OCI-LY7 (cell line): ENCODE results near the gene MLN. TPM values are rescaled to one million over a fixed set of nuclear protein-coding genes. Genes with fewer than 3 reads are reported as not detected.

Experiments
- BruUV-seq: library from RNA; stranded (reverse); fragments of 400-500 nt; replicated peaks from 2 replicates; lab custom pipeline; 2021; lab: Mats Ljungman, UMichigan
- CTCF ChIA-PET: fragments of 300-600 bp; sonication (Branson Sonifier 250); formaldehyde crosslinking; loops from one replicate; lab custom pipeline; 2022; ENCODE audit warnings: antibody characterized with exemption; ENCODE audit not compliant: unreplicated experiment; lab: Charles Lee
- POLR2A ChIA-PET: fragments of 300-600 bp; sonication (Branson Sonifier 250); formaldehyde crosslinking; loops from one replicate; lab custom pipeline; 2022; ENCODE audit warnings: antibody characterized with exemption; lab: Charles Lee
- DNase-seq: peaks from one replicate; pipeline ENCODE4 v3.0.0-alpha.2; 2015; ENCODE audit warnings: low spot score
- H2AFZ ChIP-seq: fragments of 200-600 bp; sonication (generic), shearing (Covaris generic); 2 replicates; pipeline ENCODE4 v1.6.1; 2014; ENCODE audit warnings: mild to moderate bottlenecking, antibody characterized with exemption, low read length, moderate library complexity
- H3K27ac ChIP-seq: fragments of 200-600 bp; sonication (generic); 2 replicates; pipeline ENCODE4 v1.5.1; 2014; ENCODE audit warnings: mixed run types, low read depth, mild to moderate bottlenecking, moderate library complexity, low read length, inconsistent platforms; ENCODE audit not compliant: poor library complexity, severe bottlenecking
- H3K36me3 ChIP-seq: fragments of 200-600 bp; sonication (generic); 2 replicates; pipeline ENCODE4 v1.6.1; 2014; ENCODE audit warnings: mild to moderate bottlenecking, antibody characterized with exemption, low read length, moderate library complexity, mixed read lengths; ENCODE audit not compliant: insufficient read depth
- H3K4me1 ChIP-seq: fragments of 200-600 bp; sonication (generic); 2 replicates; pipeline ENCODE4 v1.5.1; 2014; ENCODE audit warnings: mild to moderate bottlenecking, low read length; ENCODE audit not compliant: insufficient read depth, poor library complexity, severe bottlenecking
- H3K4me2 ChIP-seq: fragments of 200-600 bp; sonication (generic); 2 replicates; pipeline ENCODE4 v1.6.1; 2014; ENCODE audit warnings: mild to moderate bottlenecking, low read length
- H3K4me3 ChIP-seq: fragments of 200-600 bp; sonication (generic); 2 replicates; pipeline ENCODE4 v1.5.1; 2014; ENCODE audit warnings: mild to moderate bottlenecking, low read depth, low read length; ENCODE audit not compliant: poor library complexity, severe bottlenecking
- H3K79me2 ChIP-seq: fragments of 200-600 bp; sonication (generic); 2 replicates; pipeline ENCODE4 v1.6.1; 2016; ENCODE audit warnings: low read depth, mild to moderate bottlenecking, low read length, moderate library complexity, mixed read lengths; ENCODE audit not compliant: insufficient read depth
- H3K9me2 ChIP-seq: fragments of 200-600 bp; sonication (generic); 2 replicates; pipeline ENCODE4 v1.6.1; 2016; ENCODE audit warnings: mild to moderate bottlenecking, low read length, mixed read lengths; ENCODE audit not compliant: insufficient read depth
- H3K9me3 ChIP-seq: fragments of 200-600 bp; sonication (generic); 2 replicates; pipeline ENCODE4 v1.6.1; 2014; ENCODE audit warnings: mild to moderate bottlenecking, mixed run types, low read length, mixed read lengths
- H4K20me1 ChIP-seq: fragments of 200-600 bp; sonication (generic); 2 replicates; pipeline ENCODE4 v1.6.1; 2014; ENCODE audit warnings: mild to moderate bottlenecking, antibody characterized with exemption, low read length, moderate library complexity, mixed read lengths; ENCODE audit not compliant: insufficient read depth
- EZH2phosphoT487 ChIP-seq: fragments of 200-600 bp; sonication (generic); IDR thresholded peaks from 2 replicates; pipeline ENCODE4 v1.6.1; 2018; ENCODE audit warnings: low read depth, borderline replicate concordance, mild to moderate bottlenecking, mixed run types, antibody characterized with exemption, low read length, moderate library complexity, mixed read lengths
- intact Hi-C: fragments of 100-400 bp; cut with micrococcal nuclease; formaldehyde crosslinking; loops from one replicate; pipeline ENCODE4 v1.10.0; 2022; ENCODE audit not compliant: unreplicated experiment
- total RNA-seq, 2 experiments: library from RNA; depleted of rRNA in 1 of 2; stranded (reverse); fragments of >200 nt in 1 of 2; shearing (Covaris generic) in 1 of 2; gene quantifications; 2 replicates each; pipeline ENCODE4 v1.2.3, GENCODE V29; 2014 to 2022
- TF ChIP-seq, protein P1 (sequence below): fragments of 200-600 bp; sonication (generic); conservative IDR thresholded peaks from 2 replicates; pipeline ENCODE4 v1.5.1; 2014; ENCODE audit warnings: mild to moderate bottlenecking, antibody characterized with exemption, low read length, moderate library complexity, mixed read lengths

MLN gene
- total RNA-seq, 2 experiments from 2014 or later, result not detected

DNA sequence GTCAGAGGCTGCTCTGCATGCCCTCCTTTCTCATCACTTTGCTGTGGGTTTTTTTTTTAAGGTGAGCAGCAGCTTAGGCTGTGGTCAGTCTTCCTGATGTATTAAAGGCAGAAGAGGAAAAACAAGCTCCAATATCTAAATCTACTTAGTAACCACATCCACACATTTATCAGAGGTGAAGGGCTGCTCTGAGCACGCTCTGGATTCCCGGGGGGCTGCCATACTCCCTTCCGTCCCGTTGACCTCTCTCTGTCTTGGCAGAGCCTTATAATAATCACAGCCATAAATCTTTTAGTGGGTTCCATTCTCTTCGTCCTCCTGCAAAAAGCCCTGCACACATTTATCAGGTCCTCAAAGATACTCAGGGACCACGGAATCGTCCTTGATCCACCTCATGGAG lies 12.2 kb downstream of the MLN start:
- H3K27ac ChIP-seq, result no peak overlapping the region
- H3K4me3 ChIP-seq, result no peak overlapping the region
- no peak for TF ChIP-seq EZH2phosphoT487
- TF ChIP-seq, protein P1, sequence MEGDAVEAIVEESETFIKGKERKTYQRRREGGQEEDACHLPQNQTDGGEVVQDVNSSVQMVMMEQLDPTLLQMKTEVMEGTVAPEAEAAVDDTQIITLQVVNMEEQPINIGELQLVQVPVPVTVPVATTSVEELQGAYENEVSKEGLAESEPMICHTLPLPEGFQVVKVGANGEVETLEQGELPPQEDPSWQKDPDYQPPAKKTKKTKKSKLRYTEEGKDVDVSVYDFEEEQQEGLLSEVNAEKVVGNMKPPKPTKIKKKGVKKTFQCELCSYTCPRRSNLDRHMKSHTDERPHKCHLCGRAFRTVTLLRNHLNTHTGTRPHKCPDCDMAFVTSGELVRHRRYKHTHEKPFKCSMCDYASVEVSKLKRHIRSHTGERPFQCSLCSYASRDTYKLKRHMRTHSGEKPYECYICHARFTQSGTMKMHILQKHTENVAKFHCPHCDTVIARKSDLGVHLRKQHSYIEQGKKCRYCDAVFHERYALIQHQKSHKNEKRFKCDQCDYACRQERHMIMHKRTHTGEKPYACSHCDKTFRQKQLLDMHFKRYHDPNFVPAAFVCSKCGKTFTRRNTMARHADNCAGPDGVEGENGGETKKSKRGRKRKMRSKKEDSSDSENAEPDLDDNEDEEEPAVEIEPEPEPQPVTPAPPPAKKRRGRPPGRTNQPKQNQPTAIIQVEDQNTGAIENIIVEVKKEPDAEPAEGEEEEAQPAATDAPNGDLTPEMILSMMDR, result no peak
- no peaks in the 10 kb centered on the region for H3K9me3 ChIP-seq
- H3K79me2 ChIP-seq, result peaks cover 15% of the 10 kb centered on the region; the same call in 1 of the 2 replicates
- POLR2A ChIA-PET, result no interaction called here
- peaks cover 4% of the 10 kb centered on the region; the same call in 1 of the 2 replicates for H3K36me3 ChIP-seq
- H3K4me1 ChIP-seq, result peaks cover 13% of the 10 kb centered on the region
- no peaks in the 10 kb centered on the region for H3K9me2 ChIP-seq
- H3K4me2 ChIP-seq, result no peak overlapping the region
- intact Hi-C loops, result no loop called here
- BruUV-seq, result no TSS peak
- H2AFZ ChIP-seq, result no peak overlapping the region
- peaks cover 12% of the 10 kb centered on the region; the same call in 1 of the 2 replicates for H4K20me1 ChIP-seq
- CTCF ChIA-PET, result no interaction called here
- no peak for DNase-seq

DNA sequence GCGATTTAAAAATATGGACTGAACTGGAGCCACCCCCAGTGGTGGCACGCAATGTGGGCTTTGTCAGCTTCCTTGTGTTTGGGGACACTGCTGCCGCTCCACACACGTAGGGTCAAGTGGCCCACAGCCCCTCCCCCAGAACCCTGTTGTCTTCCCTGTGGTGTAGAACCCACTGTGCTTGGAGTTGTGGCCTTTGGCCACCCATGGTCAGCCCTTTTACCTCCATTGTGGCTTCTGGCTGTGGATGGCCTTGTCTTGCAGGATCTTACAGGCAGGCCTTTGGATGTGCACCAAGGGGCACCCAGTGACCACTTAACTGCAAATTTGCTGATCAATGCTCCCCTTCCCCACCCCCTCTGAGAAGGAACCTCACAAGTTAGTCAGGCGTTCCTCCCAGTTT lies 12.9 kb downstream of the MLN start:
- ChIA-PET CTCF (no interaction called here), POLR2A (no interaction called here)
- DNase-seq, result no peak
- Histone ChIP-seq H3K79me2 (peaks cover 20% of the 10 kb centered on the region; the same call in 1 of the 2 replicates), H3K27ac (no peak overlapping the region), H3K36me3 (peaks cover 11% of the 10 kb centered on the region), H3K9me2 (no peaks in the 10 kb centered on the region), H3K4me1 (peaks cover 18% of the 10 kb centered on the region), H3K9me3 (no peaks in the 10 kb centered on the region), H3K4me2 (no peak overlapping the region), H3K4me3 (no peak overlapping the region), H4K20me1 (peaks cover 14% of the 10 kb centered on the region; the same call in 1 of the 2 replicates), H2AFZ (no peak overlapping the region)
- intact Hi-C loops, result no loop called here
- TF ChIP-seq, protein P1, result no peak
- no TSS peak for BruUV-seq

DNA sequence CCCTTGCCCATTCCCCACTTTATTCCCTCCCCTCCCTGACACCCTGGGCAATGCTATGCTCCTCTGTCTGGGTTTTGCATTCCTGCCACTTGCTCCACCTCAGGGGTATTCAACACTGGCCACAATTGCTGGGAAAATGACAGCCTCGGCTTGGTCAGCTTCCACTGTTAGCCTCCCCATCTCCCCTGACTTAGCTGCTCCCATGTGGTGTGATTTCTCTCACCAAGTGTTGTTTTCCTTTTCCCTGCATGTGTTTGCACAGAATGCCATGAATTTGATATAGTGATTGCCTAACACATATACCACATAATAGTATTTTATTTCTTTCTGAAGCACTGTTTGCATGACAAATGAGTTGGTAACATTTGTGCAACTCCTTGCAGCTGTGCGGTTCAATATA lies 13.4 kb downstream of the MLN start:
- DNase-seq, result no peak
- H3K4me1 ChIP-seq, result peaks cover 23% of the 10 kb centered on the region
- no peak overlapping the region for H3K4me2 ChIP-seq
- BruUV-seq, result no TSS peak
- H4K20me1 ChIP-seq, result peaks cover 14% of the 10 kb centered on the region; the same call in 1 of the 2 replicates
- TF ChIP-seq, protein P1, result no peak
- no peak for TF ChIP-seq EZH2phosphoT487
- H3K79me2 ChIP-seq, result peaks cover 20% of the 10 kb centered on the region; the same call in 1 of the 2 replicates
- H2AFZ ChIP-seq, result no peak overlapping the region
- H3K4me3 ChIP-seq, result no peak overlapping the region
- H3K9me3 ChIP-seq, result no peaks in the 10 kb centered on the region
- no peak overlapping the region for H3K27ac ChIP-seq
- ChIA-PET CTCF (no interaction called here), POLR2A (no interaction called here)
- peaks cover 15% of the 10 kb centered on the region for H3K36me3 ChIP-seq
- intact Hi-C loops, result no loop called here
- H3K9me2 ChIP-seq, result no peaks in the 10 kb centered on the region
